Activated naive CD4-positive, alpha-beta T cell treated with anti-CD3 and anti-CD28 coated beads, Interleukin-2, amount 10 ng/mL, durations not matched to agents 5 hours and 36 hours (primary cell): ENCODE measurements around the gene CD300LD. TPM values are rescaled to one million over a fixed set of nuclear protein-coding genes. Genes with fewer than 3 reads are reported as not detected.

Experiments used
- total RNA-seq, 2 experiments: library from RNA; stranded (reverse); gene quantifications; one replicate each; pipeline ENCODE4 v1.2.3, GENCODE V29; 2021

CD300LD gene
- not detected for total RNA-seq

DNA sequence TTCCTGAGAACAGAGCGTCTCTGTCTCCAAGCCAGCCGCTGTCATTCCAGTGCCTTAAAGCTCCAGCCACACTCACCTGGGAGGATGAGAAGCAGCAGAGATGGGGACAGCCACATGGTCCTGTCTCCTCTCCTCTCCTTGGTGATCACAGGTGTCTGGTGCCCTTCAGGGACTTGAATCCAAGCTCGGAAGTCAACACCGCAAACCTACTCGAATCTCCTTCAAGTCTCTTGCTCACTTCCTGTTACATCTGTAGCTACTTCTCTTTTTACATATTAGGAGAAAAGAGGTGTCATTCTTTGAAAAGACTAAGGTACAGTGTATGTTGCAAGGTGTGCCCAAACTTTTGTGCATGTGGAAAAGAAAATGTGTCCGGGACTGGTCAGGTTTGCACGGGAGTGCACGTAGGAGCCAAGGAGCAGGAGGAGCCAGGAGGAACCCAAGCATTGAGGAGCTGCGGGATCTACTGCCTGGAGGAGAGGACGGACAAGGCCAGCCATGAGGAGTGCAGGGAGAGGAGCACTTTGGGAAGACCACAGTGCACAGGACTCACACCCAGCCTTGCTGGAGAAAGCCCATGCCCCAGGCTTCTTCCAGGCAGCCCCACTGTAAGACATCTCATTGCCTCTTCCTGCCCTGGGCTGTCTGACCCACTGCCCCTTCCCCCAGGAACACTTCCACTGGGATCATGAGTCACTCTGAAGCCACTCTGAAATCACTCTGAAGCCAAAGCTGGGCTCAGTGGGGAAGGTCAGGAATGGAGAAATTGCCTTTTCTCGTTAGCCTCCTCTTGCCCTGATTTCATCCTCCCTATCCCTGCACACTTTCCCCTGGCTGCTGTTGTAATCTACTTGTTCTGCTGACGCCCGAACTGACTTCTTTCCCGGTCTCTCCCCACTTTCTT, at the start of gene CD300LD:
CD300LD (minus strand) TSS at position 197 of the 904 bp plus-strand sequence; CDS start at position 116, 81 bp downstream.

DNA sequence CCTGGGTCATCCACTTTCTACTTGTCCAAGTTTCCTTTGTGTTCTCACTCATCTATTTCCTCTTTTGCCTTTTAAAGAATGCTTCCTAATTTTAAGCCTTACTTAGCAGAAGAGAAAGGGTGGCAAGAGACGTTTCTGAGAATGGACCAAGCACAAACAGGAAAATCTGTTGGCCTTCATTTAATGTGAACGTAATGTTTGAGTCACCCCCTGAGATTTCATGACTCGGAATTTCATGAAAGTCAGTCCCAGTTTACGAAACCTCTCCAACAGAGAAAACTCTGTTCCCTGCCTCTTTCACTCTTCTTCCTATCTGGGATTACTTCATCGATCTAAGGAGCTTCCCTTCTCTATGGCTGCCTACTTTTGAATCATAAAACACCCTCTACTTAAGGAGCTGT, 31.6 kb upstream of the CD300LD start, which contains the start of gene CD300E:
CD300E (minus strand) TSS at position 46 of the 401 bp plus-strand sequence. CDS start 117 bp downstream, outside the sequence.

DNA sequence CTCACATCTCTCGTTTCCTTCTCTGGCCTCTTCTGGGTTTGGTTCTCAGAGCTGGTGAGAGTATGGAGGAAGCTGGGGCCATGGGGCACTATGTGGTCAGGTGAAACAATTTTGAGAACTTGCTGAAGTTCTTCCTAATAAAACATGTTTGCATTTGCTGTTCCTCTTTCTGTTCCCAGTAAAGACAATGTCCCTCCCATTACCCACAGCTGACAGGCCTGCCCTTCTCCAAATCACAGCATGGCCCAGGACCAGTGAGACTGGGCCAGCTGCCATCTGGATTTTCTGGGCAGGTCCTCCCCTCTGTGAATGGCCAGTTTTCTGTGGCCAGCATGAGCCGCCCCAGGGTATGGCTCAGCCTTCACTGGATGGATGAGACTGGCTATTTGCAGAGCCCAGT, 24.7 kb downstream of the CD300LD start, which contains the start of gene CD300H:
CD300H (minus strand) TSS at position 113 of the 400 bp plus-strand sequence.

GRCh38 chr17:74545843-74546230, 46.2 kb downstream of the CD300LD start, which contains the start of gene CD300C:
TSS of gene CD300C (minus strand) at chr17:74546115. CDS start at chr17:74545782, 333 bp downstream.

GRCh38 chr17:74531231-74531761, 60.8 kb downstream of the CD300LD start, which contains the start of gene CD300LB:
TSS of gene CD300LB (minus strand) at chr17:74531475. CDS start at chr17:74531350, 125 bp downstream.

Other genes with a start within 250 kb of the CD300LD start
- not detected for gene BTBD17, start 230.4 kb downstream of the CD300LD start, total RNA-seq
- gene GPR142, start 224.8 kb downstream of the CD300LD start, total RNA-seq, result not detected
- gene GPRC5C, start 160.2 kb downstream of the CD300LD start, total RNA-seq, result 1 to 10 TPM in 1 of 2 experiments, under 1 TPM in 1; 0.96 to 1.2 TPM
- 10 to 100 TPM; 44.2 TPM for gene CD300A, start 125.6 kb downstream of the CD300LD start, total RNA-seq
- not detected for gene CD300LB, start 60.8 kb downstream of the CD300LD start, total RNA-seq
- under 1 TPM; 0.39 to 0.91 TPM for gene CD300C, start 46.2 kb downstream of the CD300LD start, total RNA-seq
- gene CD300H, start 24.8 kb downstream of the CD300LD start, total RNA-seq, result not detected
- gene CD300E, start 31.5 kb upstream of the CD300LD start, total RNA-seq, result not detected
- gene CD300LF, start 120.6 kb upstream of the CD300LD start, total RNA-seq, result not detected
- gene RAB37, start 145.0 kb upstream of the CD300LD start, total RNA-seq, result 10 to 100 TPM; 44.7 to 48.1 TPM
- 100 to 1,000 TPM; 256 to 262 TPM for gene NHERF1, start 156.3 kb upstream of the CD300LD start, total RNA-seq
- 10 to 100 TPM; 43.4 to 44.8 TPM for gene NAT9, start 184.1 kb upstream of the CD300LD start, total RNA-seq